CD8-positive, alpha-beta memory T cell (primary cell): ENCODE data around the gene LAMP2. TPM values are rescaled to one million over a fixed set of nuclear protein-coding genes. Genes with fewer than 3 reads are reported as not detected.
A peak's percentile ranks its signal among the peaks of the same experiment; 100 is the strongest.

ENCODE experiments used
- CTCF ChIA-PET: fragments of 350-600 bp; sonication (Branson Sonifier 250); formaldehyde crosslinking; loops from one replicate; lab custom pipeline; 2021; ENCODE audit warnings: antibody characterized with exemption; lab: Charles Lee
- POLR2A ChIA-PET: fragments of 350-600 bp; sonication (Branson Sonifier 250); formaldehyde crosslinking; loops from one replicate; lab custom pipeline; 2021; ENCODE audit warnings: antibody characterized with exemption; lab: Charles Lee
- DNase-seq, 5 donors: peaks; one replicate each; pipeline versions ENCODE4 v3.0.0 to v3.0.0-alpha.2; 2020 to 2022; ENCODE audit warnings: mixed read lengths in 1 of 5
- H3K27ac ChIP-seq: one replicate; pipeline ENCODE4 v1.7.0; 2013; ENCODE audit warnings: low read depth, mild to moderate bottlenecking, low read length, moderate library complexity
- H3K27me3 ChIP-seq: 2 replicates; pipeline ENCODE4 v1.7.0; 2013; ENCODE audit warnings: low read length, mild to moderate bottlenecking; ENCODE audit not compliant: insufficient read depth, poor library complexity, severe bottlenecking
- H3K36me3 ChIP-seq: 2 replicates; pipeline ENCODE4 v1.7.0; 2013; ENCODE audit warnings: mild to moderate bottlenecking, low read length, moderate library complexity; ENCODE audit not compliant: insufficient read depth
- H3K4me1 ChIP-seq: 2 replicates; pipeline ENCODE4 v1.7.0; 2013; ENCODE audit warnings: mild to moderate bottlenecking, low read length, moderate library complexity; ENCODE audit not compliant: insufficient read depth
- H3K4me3 ChIP-seq: 2 replicates; pipeline ENCODE4 v1.7.0; 2013; ENCODE audit warnings: mild to moderate bottlenecking, low read length
- H3K9me3 ChIP-seq: 2 replicates; pipeline ENCODE4 v1.7.0; 2013; ENCODE audit warnings: mild to moderate bottlenecking, low read length
- H3K27ac Mint-ChIP-seq, 8 donors: one replicate each; pipeline ENCODE4 v1.8.0; 2020 to 2021; ENCODE audit warnings: mixed read lengths in 8 of 8, mild to moderate bottlenecking in 6 of 8, inconsistent platforms in 3 of 8, moderate library complexity in 3 of 8
- H3K27me3 Mint-ChIP-seq, 2 donors: one replicate each; pipeline ENCODE4 v1.8.0; 2020 to 2021; ENCODE audit warnings: mixed read lengths in 2 of 2, mild to moderate bottlenecking in 1 of 2, moderate library complexity in 1 of 2
- H3K36me3 Mint-ChIP-seq, 3 donors: one replicate each; pipeline ENCODE4 v1.8.0; 2020 to 2021; ENCODE audit warnings: mixed read lengths in 3 of 3, inconsistent platforms in 1 of 3, mild to moderate bottlenecking in 1 of 3
- H3K4me1 Mint-ChIP-seq, 3 donors: one replicate each; pipeline ENCODE4 v1.8.0; 2020 to 2021; ENCODE audit warnings: mixed read lengths in 3 of 3, inconsistent platforms in 1 of 3, mild to moderate bottlenecking in 1 of 3
- H3K4me3 Mint-ChIP-seq, 7 donors: one replicate each; pipeline ENCODE4 v1.8.0; 2020 to 2021; ENCODE audit warnings: mixed read lengths in 7 of 7, mild to moderate bottlenecking in 6 of 7, moderate library complexity in 4 of 7, inconsistent platforms in 2 of 7
- H3K9me3 Mint-ChIP-seq, 5 donors: one replicate each; pipeline ENCODE4 v1.8.0; 2020 to 2022; ENCODE audit warnings: mixed read lengths in 5 of 5, mild to moderate bottlenecking in 3 of 5, moderate library complexity in 2 of 5, inconsistent platforms in 1 of 5
- polyA plus RNA-seq: library from polyadenylated mRNA; unstranded; fragments of 300-500 nt; fragmentation: Illumina TruSeq; gene quantifications from one replicate; pipeline ENCODE4 v1.2.3, GENCODE V29; 2021
- total RNA-seq, 2 experiments: library from RNA; stranded (reverse); gene quantifications; one replicate each; pipeline ENCODE4 v1.2.3, GENCODE V29; 2021

The LAMP2 gene
- total and polyA plus RNA-seq, 3 experiments from 2014 or later: 39.1 to 74.3 (median 39.6) TPM

DNA sequence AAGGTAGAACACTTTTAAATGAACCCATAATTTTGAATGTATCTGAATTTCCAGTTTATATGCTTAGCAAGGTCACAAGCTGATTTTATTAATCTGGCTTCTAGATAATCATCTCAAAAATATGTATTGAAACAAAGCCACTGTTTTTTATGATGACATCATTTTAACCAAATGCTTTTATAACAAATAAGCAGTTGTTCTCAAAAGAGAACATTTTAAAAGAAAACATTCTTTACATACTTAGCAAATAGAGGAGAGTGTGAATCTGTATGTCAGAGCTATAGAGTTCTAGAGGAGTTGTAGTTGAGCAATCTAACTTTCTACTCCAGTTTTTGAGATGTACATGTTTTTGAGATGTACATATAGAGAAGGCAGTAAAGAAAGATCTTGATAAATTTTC, 42.5 kb downstream of the LAMP2 start:
- no peaks in the 10 kb centered on the region for H3K4me1 ChIP-seq
- ChIA-PET POLR2A (no interaction called here), CTCF (no interaction called here)
- no peaks in the 10 kb centered on the region for H3K27me3 ChIP-seq
- no peaks in the 10 kb centered on the region for H3K9me3 ChIP-seq
- H3K36me3 ChIP-seq: no peaks in the 10 kb centered on the region
- Mint-ChIP-seq H3K27ac (peak overlapping the region in 1 of 8 donors; percentile 30), H3K27me3 (no peaks in the 10 kb centered on the region), H3K36me3 (peaks cover 0 to 3% (median 0%) of the 10 kb centered on the region in 3 donors), H3K9me3 (no peaks in the 10 kb centered on the region), H3K4me3 (no peak overlapping the region), H3K4me1 (peaks cover 7 to 10% (median 9%) of the 10 kb centered on the region in 3 donors)
- H3K4me3 ChIP-seq: no peak overlapping the region
- DNase-seq: no peak
- H3K27ac ChIP-seq: no peak overlapping the region

DNA sequence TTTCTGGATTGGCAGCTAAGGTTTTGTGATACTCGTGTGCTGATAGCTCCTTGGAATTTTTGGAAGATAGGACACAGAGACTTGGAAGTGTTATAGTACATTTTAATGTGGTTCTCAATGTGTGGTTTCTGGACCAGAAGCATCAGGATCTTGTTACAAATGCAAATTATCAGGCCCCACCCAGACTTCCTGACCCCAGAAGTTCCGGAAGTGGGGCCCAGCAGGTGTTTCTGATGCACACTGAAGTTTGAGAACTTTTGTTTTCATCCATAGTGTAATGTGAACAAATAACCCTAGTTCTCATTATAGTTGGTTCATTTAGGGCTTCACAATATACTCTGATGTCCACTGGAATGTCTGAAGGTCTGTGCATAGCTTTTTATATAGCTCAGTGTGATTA, 49.6 kb downstream of the LAMP2 start:
- Mint-ChIP-seq H3K4me3 (peak overlapping the region in 2 of 7 donors; percentile 24 to 51), H3K9me3 (no peaks in the 10 kb centered on the region), H3K27ac (peak overlapping the region; percentile 6 to 89 (median 67)), H3K4me1 (peaks cover 5 to 22% (median 20%) of the 10 kb centered on the region in 3 donors), H3K36me3 (peaks cover 0 to 4% (median 0%) of the 10 kb centered on the region in 3 donors), H3K27me3 (peaks cover 0 to 5% of the 10 kb centered on the region in 2 donors)
- peaks cover 20% of the 10 kb centered on the region for H3K4me1 ChIP-seq
- peak in 1 of 5 donors; percentile 23 for DNase-seq
- peak overlapping the region; percentile 8 for H3K4me3 ChIP-seq
- H3K36me3 ChIP-seq: no peaks in the 10 kb centered on the region
- ChIA-PET CTCF (no interaction called here), POLR2A (no interaction called here)
- no peaks in the 10 kb centered on the region for H3K9me3 ChIP-seq
- no peaks in the 10 kb centered on the region for H3K27me3 ChIP-seq
- H3K27ac ChIP-seq: no peak overlapping the region

DNA sequence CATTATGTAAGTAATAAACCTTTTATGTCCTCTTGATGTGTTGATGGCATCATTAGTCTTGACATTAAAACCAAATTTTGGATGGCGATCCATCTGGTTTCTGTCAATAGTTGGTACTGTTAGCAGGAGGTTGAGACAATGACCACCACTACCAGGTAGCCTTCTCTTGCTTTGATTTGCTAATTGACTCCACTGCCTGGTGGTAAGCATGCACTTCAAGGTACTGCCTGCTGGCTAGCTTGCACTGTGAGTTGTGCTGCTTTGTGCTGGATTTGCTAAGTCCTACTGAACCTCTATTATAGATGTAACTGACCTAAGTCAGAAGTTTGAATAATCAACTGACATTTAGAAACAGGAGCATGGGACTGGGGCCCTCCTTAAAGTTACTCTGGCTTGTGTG, 60.9 kb downstream of the LAMP2 start:
- H3K27ac Mint-ChIP-seq: no peak overlapping the region
- no peaks in the 10 kb centered on the region for H3K4me1 Mint-ChIP-seq
- H3K36me3 Mint-ChIP-seq: peaks cover 0 to 14% (median 0%) of the 10 kb centered on the region in 3 donors
- no peak overlapping the region for H3K27ac ChIP-seq
- H3K9me3 ChIP-seq: no peaks in the 10 kb centered on the region
- no peaks in the 10 kb centered on the region for H3K4me1 ChIP-seq
- peaks cover 0 to 4% (median 0%) of the 10 kb centered on the region in 5 donors for H3K9me3 Mint-ChIP-seq
- H3K27me3 ChIP-seq: no peaks in the 10 kb centered on the region
- no peak overlapping the region for H3K4me3 Mint-ChIP-seq
- CTCF ChIA-PET: no interaction called here
- no peak overlapping the region for H3K4me3 ChIP-seq
- POLR2A ChIA-PET: interaction anchor here (0.6 kb wide), 1 partner anchor 108 kb away, joined by 6 read pairs; no protein-coding TSS in a partner anchor
- H3K36me3 ChIP-seq: no peaks in the 10 kb centered on the region
- no peak for DNase-seq
- H3K27me3 Mint-ChIP-seq: peaks cover 0 to 6% of the 10 kb centered on the region in 2 donors

DNA sequence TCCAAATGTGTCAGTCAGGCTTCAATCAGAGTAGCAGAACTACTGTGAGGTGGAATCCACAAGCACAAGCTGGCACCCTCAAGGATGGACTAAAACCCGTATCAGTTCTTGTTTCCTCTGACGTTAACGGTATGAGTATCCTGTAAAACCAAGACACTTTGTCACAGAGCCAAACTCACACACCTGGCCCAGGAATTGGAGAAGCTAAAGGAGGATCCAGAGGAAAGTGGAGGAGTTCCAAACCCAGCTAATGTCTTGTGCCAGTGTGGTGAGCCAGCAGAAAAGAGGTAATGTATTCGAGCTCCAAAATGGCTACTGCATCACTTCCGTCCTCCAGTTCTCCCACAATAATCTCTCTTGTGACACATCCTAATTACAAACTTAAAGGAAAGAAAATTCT, 62.5 kb downstream of the LAMP2 start:
- H3K36me3 Mint-ChIP-seq: peaks cover 0 to 14% (median 0%) of the 10 kb centered on the region in 3 donors
- H3K4me1 Mint-ChIP-seq: no peaks in the 10 kb centered on the region
- peaks cover 0 to 6% of the 10 kb centered on the region in 2 donors for H3K27me3 Mint-ChIP-seq
- H3K27ac Mint-ChIP-seq: no peak overlapping the region
- peaks cover 0 to 4% (median 0%) of the 10 kb centered on the region in 5 donors for H3K9me3 Mint-ChIP-seq
- no peak overlapping the region for H3K27ac ChIP-seq
- DNase-seq: no peak
- H3K4me1 ChIP-seq: no peaks in the 10 kb centered on the region
- no peaks in the 10 kb centered on the region for H3K36me3 ChIP-seq
- CTCF ChIA-PET: no interaction called here
- H3K9me3 ChIP-seq: no peaks in the 10 kb centered on the region
- POLR2A ChIA-PET: no interaction called here
- no peak overlapping the region for H3K4me3 ChIP-seq
- no peak overlapping the region for H3K4me3 Mint-ChIP-seq
- no peaks in the 10 kb centered on the region for H3K27me3 ChIP-seq

DNA sequence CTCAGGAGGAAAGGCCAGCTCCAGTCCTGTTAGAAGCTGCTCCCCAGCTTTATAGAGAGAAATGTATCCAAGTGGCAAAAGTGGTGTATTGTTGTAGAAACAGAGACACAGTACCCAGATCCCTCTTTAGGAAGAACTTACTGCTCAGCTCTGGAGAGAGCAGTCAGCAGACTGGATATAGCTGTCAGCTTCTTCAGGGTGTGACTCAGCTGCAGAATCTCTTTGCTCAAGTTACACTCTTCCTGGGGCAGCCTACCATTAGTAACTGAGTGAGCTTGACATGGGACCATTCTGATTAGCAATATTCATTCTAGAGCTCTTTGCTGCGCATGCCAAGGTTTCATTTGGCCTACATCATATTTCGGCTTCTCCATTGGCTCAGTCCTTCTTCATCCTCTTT, 66.7 kb downstream of the LAMP2 start:
- Mint-ChIP-seq H3K27ac (no peak overlapping the region), H3K4me3 (no peak overlapping the region), H3K36me3 (no peaks in the 10 kb centered on the region), H3K27me3 (peaks cover 0 to 5% of the 10 kb centered on the region in 2 donors), H3K9me3 (no peaks in the 10 kb centered on the region), H3K4me1 (no peaks in the 10 kb centered on the region)
- DNase-seq: no peak
- Histone ChIP-seq H3K27ac (no peak overlapping the region), H3K4me1 (no peaks in the 10 kb centered on the region), H3K4me3 (no peak overlapping the region), H3K27me3 (no peaks in the 10 kb centered on the region), H3K9me3 (no peaks in the 10 kb centered on the region), H3K36me3 (no peaks in the 10 kb centered on the region)
- ChIA-PET POLR2A (no interaction called here), CTCF (no interaction called here)

DNA sequence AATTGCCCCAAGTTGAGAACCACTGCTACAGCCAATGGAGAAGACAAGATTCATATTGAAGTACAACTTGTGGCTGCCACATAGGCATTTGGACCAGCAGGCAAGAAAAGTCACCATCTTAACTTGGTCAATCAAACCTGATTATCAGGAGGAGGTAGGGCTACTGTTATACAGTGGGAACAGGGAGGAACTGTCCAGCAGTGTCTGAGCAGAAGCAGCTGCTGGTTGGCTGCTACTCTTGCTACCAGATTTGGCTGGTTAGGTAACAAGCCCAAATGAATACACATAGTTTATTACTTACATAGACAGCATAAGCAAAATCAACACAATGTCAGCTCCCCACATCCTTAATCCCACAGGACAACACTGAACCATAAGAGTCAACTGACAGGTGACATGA, 67.8 kb downstream of the LAMP2 start:
- H3K4me3 ChIP-seq: no peak overlapping the region
- no peaks in the 10 kb centered on the region for H3K36me3 Mint-ChIP-seq
- H3K4me1 ChIP-seq: no peaks in the 10 kb centered on the region
- POLR2A ChIA-PET: no interaction called here
- no peak overlapping the region for H3K27ac Mint-ChIP-seq
- no peaks in the 10 kb centered on the region for H3K36me3 ChIP-seq
- H3K9me3 ChIP-seq: no peaks in the 10 kb centered on the region
- CTCF ChIA-PET: no interaction called here
- H3K4me3 Mint-ChIP-seq: no peak overlapping the region
- no peak overlapping the region for H3K27ac ChIP-seq
- no peaks in the 10 kb centered on the region for H3K4me1 Mint-ChIP-seq
- no peaks in the 10 kb centered on the region for H3K9me3 Mint-ChIP-seq
- no peak for DNase-seq
- H3K27me3 ChIP-seq: no peaks in the 10 kb centered on the region
- H3K27me3 Mint-ChIP-seq: peaks cover 0 to 4% of the 10 kb centered on the region in 2 donors

DNA sequence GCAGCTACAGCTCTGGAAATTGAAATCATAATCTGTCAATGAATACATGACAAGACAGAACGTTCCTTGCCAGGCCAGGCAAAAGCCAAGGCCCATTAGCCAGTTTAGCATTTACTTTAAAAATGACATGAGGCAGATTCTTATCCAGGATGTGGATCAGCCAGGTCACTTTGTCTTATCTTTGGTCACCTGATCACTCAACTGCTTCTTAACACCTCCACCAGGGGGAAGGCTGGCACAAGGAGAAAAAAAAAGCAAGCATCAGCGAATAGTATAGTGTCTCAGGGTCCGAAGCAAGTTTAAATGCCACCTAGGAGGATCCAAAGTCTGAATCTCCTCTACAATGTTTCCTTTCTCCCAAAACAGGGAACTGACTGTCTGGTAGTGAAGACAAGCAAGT, 88.4 kb downstream of the LAMP2 start:
- Mint-ChIP-seq H3K27me3 (peaks cover 2 to 3% of the 10 kb centered on the region in 2 donors), H3K27ac (peak overlapping the region in 1 of 8 donors; percentile 55), H3K9me3 (peaks cover 0 to 2% (median 0%) of the 10 kb centered on the region in 5 donors), H3K4me3 (no peak overlapping the region), H3K36me3 (no peaks in the 10 kb centered on the region), H3K4me1 (peaks cover 3 to 7% (median 6%) of the 10 kb centered on the region in 3 donors)
- DNase-seq: peak in 4 of 5 donors; percentile 3 to 43 (median 34)
- Histone ChIP-seq H3K4me3 (no peak overlapping the region), H3K9me3 (no peaks in the 10 kb centered on the region), H3K36me3 (no peaks in the 10 kb centered on the region), H3K4me1 (no peaks in the 10 kb centered on the region), H3K27ac (no peak overlapping the region), H3K27me3 (no peaks in the 10 kb centered on the region)
- POLR2A ChIA-PET: no interaction called here
- CTCF ChIA-PET: interaction anchor here (0.7 to 2.1 kb wide), 5 partner anchors 16 to 97 kb away, joined by 3 to 15 read pairs (median 5); no protein-coding TSS in a partner anchor

DNA sequence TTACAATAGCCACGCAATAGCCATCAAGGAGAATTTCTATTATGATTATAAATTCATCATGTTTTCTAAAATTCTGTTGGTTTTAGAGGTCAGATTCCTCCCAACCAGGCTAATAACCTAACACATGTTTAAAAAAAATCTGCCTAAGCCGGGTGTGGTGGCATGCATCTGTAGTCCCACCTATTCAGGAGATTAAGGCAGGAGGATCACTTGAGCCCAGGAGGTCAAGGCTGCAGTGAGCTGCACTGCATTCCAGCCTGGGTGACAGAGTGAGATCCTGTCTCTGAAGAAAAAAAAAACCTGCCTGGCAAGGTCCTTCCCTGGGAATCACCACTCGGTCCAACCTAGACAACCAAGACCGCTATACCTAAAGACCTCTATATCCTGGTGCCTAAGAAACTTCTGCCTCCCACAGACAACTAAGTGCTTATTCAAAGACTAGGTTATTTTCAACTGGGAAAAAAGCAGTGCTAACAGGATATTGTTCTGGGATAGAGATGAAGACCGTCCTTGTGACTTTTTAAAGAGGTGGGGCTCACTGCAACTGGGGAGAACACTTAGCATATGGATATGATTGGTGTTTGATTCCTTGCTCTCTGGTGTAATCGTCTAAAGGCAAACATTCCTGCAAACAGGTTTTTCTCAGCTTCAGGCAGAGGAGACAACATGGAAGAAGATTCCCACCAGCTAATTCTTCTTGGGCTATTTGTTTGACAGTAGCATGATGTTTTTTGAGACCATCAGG, 89.0 kb downstream of the LAMP2 start:
- peaks cover 0 to 2% (median 0%) of the 10 kb centered on the region in 5 donors for H3K9me3 Mint-ChIP-seq
- POLR2A ChIA-PET: no interaction called here
- no peak for DNase-seq

More for the DNA sequence above, 89.0 kb downstream of the LAMP2 start:
- Histone ChIP-seq H3K27ac (no peak overlapping the region), H3K9me3 (no peaks in the 10 kb centered on the region), H3K36me3 (no peaks in the 10 kb centered on the region), H3K4me3 (no peak overlapping the region), H3K27me3 (no peaks in the 10 kb centered on the region), H3K4me1 (no peaks in the 10 kb centered on the region)
- no peak overlapping the region for H3K27ac Mint-ChIP-seq
- peaks cover 2 to 3% of the 10 kb centered on the region in 2 donors for H3K27me3 Mint-ChIP-seq
- H3K4me1 Mint-ChIP-seq: peaks cover 3 to 7% (median 6%) of the 10 kb centered on the region in 3 donors
- CTCF ChIA-PET: interaction anchor here (2.1 kb wide), 1 partner anchor 71 kb away, joined by 15 read pairs; no protein-coding TSS in a partner anchor
- no peak overlapping the region for H3K4me3 Mint-ChIP-seq
- H3K36me3 Mint-ChIP-seq: no peaks in the 10 kb centered on the region
